Upper lobe of left lung (tissue), 6 donors: ENCODE data around the gene SOD3. TPM values are rescaled to one million over a fixed set of nuclear protein-coding genes. Genes with fewer than 3 reads are reported as not detected.
A peak's percentile ranks its signal among the peaks of the same experiment; 100 is the strongest.

Experiments
- ATAC-seq, 2 donors: fragments of 200-7000 bp; cut with Tn5 transposase; one replicate each; pipeline ENCODE4 v1.9.1; 2022; ENCODE audit warnings: mild to moderate bottlenecking in 2 of 2, moderate library complexity in 2 of 2; ENCODE audit not compliant: low FRiP score in 2 of 2
- DNase-seq, 2 donors: peaks; one replicate each; pipeline ENCODE4 v3.0.0-alpha.2; 2019 to 2020
- H3K27ac ChIP-seq, 4 donors: fragments of 200-600 bp; sonication (generic); one replicate each; pipeline ENCODE4 v1.5.1; 2016 to 2019
- H3K27me3 ChIP-seq, 4 donors: fragments of 200-600 bp; sonication (generic); one replicate each; pipeline ENCODE4 v1.5.1; 2017 to 2019
- H3K36me3 ChIP-seq, 4 donors: fragments of 200-600 bp; sonication (generic); one replicate each; pipeline ENCODE4 v1.5.1; 2016 to 2019
- H3K4me1 ChIP-seq, 4 donors: fragments of 200-600 bp; sonication (generic); one replicate each; pipeline ENCODE4 v1.5.1; 2018 to 2019
- H3K4me3 ChIP-seq, 4 donors: fragments of 200-600 bp; sonication (generic); one replicate each; pipeline ENCODE4 v1.5.1; 2017 to 2019; ENCODE audit warnings: mild to moderate bottlenecking in 2 of 4, moderate library complexity in 1 of 4
- H3K9me3 ChIP-seq, 4 donors: fragments of 200-600 bp; sonication (generic); one replicate each; pipeline ENCODE4 v1.5.1; 2018 to 2019
- EP300 ChIP-seq, 4 donors: sonication (generic); formaldehyde crosslinking; IDR thresholded peaks; one replicate each; pipeline ENCODE4 v1.5.1; 2017; ENCODE audit warnings: antibody characterized with exemption in 4 of 4, control low read depth in 2 of 4
- POLR2A ChIP-seq, 4 donors: fragments of 450-650 bp; IDR thresholded peaks; one replicate each; pipeline ENCODE4 v1.5.1; 2016 to 2017; ENCODE audit warnings: antibody characterized with exemption in 4 of 4, mild to moderate bottlenecking in 2 of 4
- POLR2AphosphoS5 ChIP-seq, 2 donors: sonication (generic); formaldehyde crosslinking; IDR thresholded peaks; one replicate each; pipeline ENCODE4 v1.5.1; 2017; ENCODE audit warnings: antibody characterized with exemption in 2 of 2
- WGBS, 2 donors: methylation state at CpG; one replicate each; pipeline ENCODE4 v1.1.5; 2017 to 2018; 5-methylcytosine and 5-hydroxymethylcytosine counted together
- total RNA-seq, 6 donors: library from RNA; depleted of rRNA in 4 of 6; stranded (reverse); fragments of >200 nt in 4 of 6; gene quantifications; one replicate each; pipeline versions ENCODE4 v1.1.0 to v1.2.1, GENCODE V29; 2016 to 2021
- TF ChIP-seq, protein P1 (sequence below), 6 experiments: fragments of 450-650 bp in 4 of 6; fragments of 200-600 bp in 2 of 6; sonication (generic) in 2 of 6; IDR thresholded peaks; one replicate each; pipeline ENCODE4 v1.5.1; 2016 to 2019; ENCODE audit warnings: antibody characterized with exemption in 6 of 6
- donor health status: DM: no; HTN: no; CAD: no; lungs with moderate emphysema.
- donor health status: DM: no; HTN: yes; CAD: no; lungs with severe emphysema.

SOD3 gene
- total RNA-seq, 6 donors from 2014 or later: 109 to 484 (median 200) TPM

DNA sequence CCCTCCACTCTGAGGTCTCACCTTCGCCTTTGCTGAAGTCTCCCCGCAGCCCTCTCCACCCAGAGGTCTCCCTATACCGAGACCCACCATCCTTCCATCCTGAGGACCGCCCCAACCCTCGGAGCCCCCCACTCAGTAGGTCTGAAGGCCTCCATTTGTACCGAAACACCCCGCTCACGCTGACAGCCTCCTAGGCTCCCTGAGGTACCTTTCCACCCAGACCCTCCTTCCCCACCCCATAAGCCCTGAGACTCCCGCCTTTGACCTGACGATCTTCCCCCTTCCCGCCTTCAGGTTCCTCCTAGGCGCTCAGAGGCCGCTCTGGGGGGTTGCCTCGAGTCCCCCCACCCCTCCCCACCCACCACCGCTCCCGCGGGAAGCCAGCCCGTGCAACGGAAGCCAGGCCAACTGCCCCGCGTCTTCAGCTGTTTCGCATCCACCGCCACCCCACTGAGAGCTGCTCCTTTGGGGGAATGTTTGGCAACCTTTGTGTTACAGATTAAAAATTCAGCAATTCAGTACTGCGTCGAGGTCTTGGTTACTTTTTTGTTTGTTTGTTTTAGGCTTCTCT lies 5.0 kb downstream of the SOD3 start:
- peak in 1 of 2 donors; percentile 77 for DNase-seq
- peak overlapping the region in 3 of 4 donors; percentile 46 to 64 (median 61) for H3K27ac ChIP-seq
- 22 to 26% methylated on average over 21 to 24 of the region's 25 CpGs for WGBS, 2 donors

DNA sequence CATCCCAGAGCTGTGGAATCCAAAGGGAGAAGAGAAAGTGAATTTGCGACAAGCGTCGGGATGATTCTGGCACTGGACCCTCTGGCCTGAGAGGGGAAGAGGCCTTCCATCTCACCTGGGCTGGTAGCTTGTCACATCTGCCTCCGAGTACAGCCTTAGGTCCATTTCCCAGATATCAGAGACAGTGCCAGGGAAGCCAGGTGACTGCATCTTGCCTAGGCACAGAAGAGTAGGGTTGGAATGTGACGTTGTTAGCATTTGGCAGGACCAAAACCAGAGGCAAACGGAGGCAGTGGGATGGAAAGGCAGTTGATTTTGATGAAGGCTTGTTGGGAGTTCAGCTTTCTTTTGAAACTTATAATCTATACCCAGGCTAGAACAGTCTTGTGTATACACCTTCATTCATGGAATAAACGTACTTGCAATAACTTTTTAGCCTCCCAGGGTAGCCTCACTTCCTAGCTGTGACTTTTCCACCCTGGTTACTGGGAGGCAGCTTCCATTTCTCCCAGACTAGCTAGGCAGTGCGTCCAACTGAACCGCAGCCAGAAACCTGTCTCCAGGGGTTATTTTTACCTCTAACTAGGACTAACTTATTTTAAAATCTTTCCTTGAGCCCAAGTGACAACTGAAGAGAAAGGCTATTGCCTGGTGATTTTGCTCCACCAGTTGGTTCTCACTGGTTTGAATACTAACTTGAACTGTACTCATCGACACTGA lies 5.9 kb downstream of the SOD3 start:
- no peaks in the 10 kb centered on the region for H3K36me3 ChIP-seq
- H3K4me3 ChIP-seq: peak overlapping the region in 1 of 4 donors; percentile 27
- no peaks in the 10 kb centered on the region for H3K9me3 ChIP-seq
- 71 to 77% methylated on average over 10 of the region's 10 CpGs for WGBS, 2 donors
- no peak for TF ChIP-seq EP300 (IDR thresholded peaks at IDR 0.05)
- TF ChIP-seq POLR2A (IDR thresholded peaks at IDR 0.05): no peak
- TF ChIP-seq POLR2AphosphoS5 (IDR thresholded peaks at IDR 0.05): no peak
- TF ChIP-seq, protein P1, sequence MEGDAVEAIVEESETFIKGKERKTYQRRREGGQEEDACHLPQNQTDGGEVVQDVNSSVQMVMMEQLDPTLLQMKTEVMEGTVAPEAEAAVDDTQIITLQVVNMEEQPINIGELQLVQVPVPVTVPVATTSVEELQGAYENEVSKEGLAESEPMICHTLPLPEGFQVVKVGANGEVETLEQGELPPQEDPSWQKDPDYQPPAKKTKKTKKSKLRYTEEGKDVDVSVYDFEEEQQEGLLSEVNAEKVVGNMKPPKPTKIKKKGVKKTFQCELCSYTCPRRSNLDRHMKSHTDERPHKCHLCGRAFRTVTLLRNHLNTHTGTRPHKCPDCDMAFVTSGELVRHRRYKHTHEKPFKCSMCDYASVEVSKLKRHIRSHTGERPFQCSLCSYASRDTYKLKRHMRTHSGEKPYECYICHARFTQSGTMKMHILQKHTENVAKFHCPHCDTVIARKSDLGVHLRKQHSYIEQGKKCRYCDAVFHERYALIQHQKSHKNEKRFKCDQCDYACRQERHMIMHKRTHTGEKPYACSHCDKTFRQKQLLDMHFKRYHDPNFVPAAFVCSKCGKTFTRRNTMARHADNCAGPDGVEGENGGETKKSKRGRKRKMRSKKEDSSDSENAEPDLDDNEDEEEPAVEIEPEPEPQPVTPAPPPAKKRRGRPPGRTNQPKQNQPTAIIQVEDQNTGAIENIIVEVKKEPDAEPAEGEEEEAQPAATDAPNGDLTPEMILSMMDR (IDR thresholded peaks at IDR 0.05): no peak
- H3K27me3 ChIP-seq: peaks cover 0 to 15% (median 5%) of the 10 kb centered on the region in 4 donors
- ATAC-seq (no peak), DNase-seq (no peak)
- peak overlapping the region in 1 of 4 donors; percentile 64 for H3K27ac ChIP-seq
- peaks cover 11 to 24% (median 14%) of the 10 kb centered on the region in 4 donors for H3K4me1 ChIP-seq

More for the DNA sequence above, 5.0 kb downstream of the SOD3 start:
- Histone ChIP-seq H3K4me3 (peak overlapping the region in 2 of 4 donors; percentile 20 to 27), H3K27me3 (peaks cover 0 to 15% (median 5%) of the 10 kb centered on the region in 4 donors), H3K4me1 (peaks cover 11 to 24% (median 14%) of the 10 kb centered on the region in 4 donors), H3K36me3 (no peaks in the 10 kb centered on the region), H3K9me3 (no peaks in the 10 kb centered on the region)
- no peak for ATAC-seq
- TF ChIP-seq POLR2A (IDR thresholded peaks at IDR 0.05) (no peak), POLR2AphosphoS5 (IDR thresholded peaks at IDR 0.05) (peak; percentile 12 to 66)
- TF ChIP-seq, protein P1 (IDR thresholded peaks at IDR 0.05): no peak

DNA sequence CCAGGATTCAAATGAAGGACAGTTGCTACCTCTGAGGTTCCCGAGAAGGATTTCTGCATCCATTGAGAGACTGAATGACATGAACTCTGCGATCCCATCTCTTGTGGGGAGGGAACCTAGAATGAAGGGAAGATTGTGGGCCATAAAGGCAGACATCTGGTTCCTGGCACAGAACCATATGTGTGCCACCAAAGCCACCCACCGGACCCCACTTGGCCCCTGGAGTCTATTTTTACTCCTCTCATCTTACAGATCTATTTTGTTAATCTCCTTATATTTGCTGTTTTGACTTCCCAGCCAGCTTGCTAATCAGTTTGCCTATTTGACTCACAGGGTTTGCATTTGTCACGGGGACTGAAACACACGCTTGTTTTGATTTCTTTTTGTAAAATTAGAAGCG lies 7.3 kb downstream of the SOD3 start:
- DNase-seq (no peak), ATAC-seq (no peak)
- no peak overlapping the region for H3K4me3 ChIP-seq
- no peaks in the 10 kb centered on the region for H3K9me3 ChIP-seq
- peaks cover 0 to 15% (median 5%) of the 10 kb centered on the region in 4 donors for H3K27me3 ChIP-seq
- WGBS, 2 donors: 85 to 89% methylated on average over 6 of the region's 6 CpGs
- TF ChIP-seq, protein P1 (IDR thresholded peaks at IDR 0.05): no peak
- TF ChIP-seq POLR2A (IDR thresholded peaks at IDR 0.05): no peak
- TF ChIP-seq EP300 (IDR thresholded peaks at IDR 0.05): no peak
- no peak for TF ChIP-seq POLR2AphosphoS5 (IDR thresholded peaks at IDR 0.05)
- H3K36me3 ChIP-seq: peaks cover 0 to 2% (median under 1%) of the 10 kb centered on the region in 4 donors
- peaks cover 11 to 24% (median 14%) of the 10 kb centered on the region in 4 donors for H3K4me1 ChIP-seq
- H3K27ac ChIP-seq: no peak overlapping the region

DNA sequence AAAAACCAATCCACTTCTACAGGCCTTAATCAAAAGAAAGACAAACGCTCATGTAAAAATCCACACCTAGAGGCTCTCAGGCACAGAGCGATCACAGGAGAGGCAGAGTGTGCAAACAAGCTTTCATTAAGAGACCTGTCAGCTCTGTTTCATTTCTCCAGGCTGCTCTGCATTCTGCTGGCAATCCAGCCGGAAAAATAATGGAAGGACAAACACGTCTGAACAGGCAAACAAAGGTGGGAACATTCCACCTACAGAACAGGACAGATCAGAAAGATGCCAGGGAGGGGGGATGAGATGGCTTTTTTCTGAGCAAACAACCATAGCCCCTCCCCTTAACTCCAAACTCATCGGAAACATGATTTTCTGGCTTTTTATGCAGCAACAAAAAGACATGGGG lies 9.7 kb downstream of the SOD3 start:
- H3K36me3 ChIP-seq: peaks cover 0 to 17% (median 11%) of the 10 kb centered on the region in 4 donors
- DNase-seq: no peak
- H3K27ac ChIP-seq: peak overlapping the region in 1 of 4 donors; percentile 11
- peak in 1 of 2 donors; percentile 37 for ATAC-seq
- peaks cover 6 to 15% (median 7%) of the 10 kb centered on the region in 4 donors for H3K4me1 ChIP-seq
- WGBS, 2 donors: 55 to 75% methylated on average over 5 of the region's 5 CpGs
- H3K27me3 ChIP-seq: peaks cover 0 to 3% (median under 1%) of the 10 kb centered on the region in 4 donors
- H3K4me3 ChIP-seq: no peak overlapping the region
- no peak for TF ChIP-seq POLR2AphosphoS5 (IDR thresholded peaks at IDR 0.05)
- no peaks in the 10 kb centered on the region for H3K9me3 ChIP-seq

DNA sequence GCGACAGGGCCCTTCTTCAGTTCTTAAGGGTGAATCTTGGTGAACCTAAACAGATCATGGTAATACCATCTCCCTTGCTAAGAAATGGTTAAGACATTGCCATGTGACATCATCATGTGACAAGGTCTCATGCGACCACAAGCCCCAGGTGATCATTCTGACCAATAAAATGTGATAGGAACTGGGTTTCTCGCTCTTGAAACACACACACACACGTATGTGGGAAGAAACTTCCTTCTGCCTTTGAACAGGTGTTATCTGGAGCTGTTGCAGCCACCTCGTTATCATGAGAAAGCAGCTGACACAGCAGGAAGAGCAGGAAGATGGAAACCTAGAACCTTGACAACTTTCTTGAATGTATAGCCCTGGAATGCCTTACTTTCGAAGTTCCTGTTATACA lies 10.2 kb downstream of the SOD3 start:
- Histone ChIP-seq H3K27ac (no peak overlapping the region), H3K4me3 (no peak overlapping the region), H3K27me3 (no peaks in the 10 kb centered on the region), H3K36me3 (peaks cover 0 to 17% (median 11%) of the 10 kb centered on the region in 4 donors), H3K9me3 (no peaks in the 10 kb centered on the region), H3K4me1 (peaks cover 1 to 10% (median 2%) of the 10 kb centered on the region in 4 donors)
- no peak for TF ChIP-seq POLR2A (IDR thresholded peaks at IDR 0.05)
- no peak for TF ChIP-seq POLR2AphosphoS5 (IDR thresholded peaks at IDR 0.05)
- TF ChIP-seq, protein P1 (IDR thresholded peaks at IDR 0.05): no peak
- TF ChIP-seq EP300 (IDR thresholded peaks at IDR 0.05): no peak
- WGBS, 2 donors: 61 to 65% methylated on average over 6 of the region's 6 CpGs
- ATAC-seq: no peak
- no peak for DNase-seq
